Aorta (tissue), 5 donors: Measurements from ENCODE around the gene EREG. TPM values are rescaled to one million over a fixed set of nuclear protein-coding genes. Genes with fewer than 3 reads are reported as not detected.
"Not testable (repeated sequence)": the region's sequence is repeated elsewhere in the genome, so short reads cannot be mapped to it uniquely, and the experiment has no call there.

ENCODE experiments used
- ATAC-seq: fragments of 200-7000 bp; cut with Tn5 transposase; one replicate; pipeline ENCODE4 v1.9.1; 2022; ENCODE audit warnings: moderate library complexity; ENCODE audit not compliant: low FRiP score
- DNase-seq, 2 donors: peaks; one replicate each; pipeline ENCODE4 v3.0.0-alpha.2; 2020
- H3K27ac ChIP-seq, 2 donors: one replicate each; pipeline ENCODE4 v1.5.1; 2013; ENCODE audit warnings: low read length in 2 of 2, mild to moderate bottlenecking in 2 of 2, moderate library complexity in 2 of 2, control low read depth in 1 of 2, inconsistent platforms in 1 of 2, low read depth in 1 of 2
- H3K27me3 ChIP-seq, 2 donors: one replicate each; pipeline ENCODE4 v1.6.1; 2013; ENCODE audit warnings: control low read depth in 1 of 2, low read length in 1 of 2, mild to moderate bottlenecking in 1 of 2, moderate library complexity in 1 of 2; ENCODE audit not compliant: insufficient read depth in 2 of 2, control insufficient read depth in 1 of 2
- H3K36me3 ChIP-seq, 2 donors: one replicate each; pipeline ENCODE4 v1.6.1; 2013; ENCODE audit warnings: control low read depth in 1 of 2, low read length in 1 of 2, mild to moderate bottlenecking in 1 of 2; ENCODE audit not compliant: insufficient read depth in 2 of 2, control insufficient read depth in 1 of 2
- H3K4me1 ChIP-seq, 2 donors: one replicate each; pipeline ENCODE4 v1.6.1; 2013; ENCODE audit warnings: low read length in 2 of 2, control low read depth in 1 of 2, mild to moderate bottlenecking in 1 of 2, moderate library complexity in 1 of 2; ENCODE audit not compliant: insufficient read depth in 2 of 2, control insufficient read depth in 1 of 2
- H3K4me3 ChIP-seq, 2 donors: one replicate each; pipeline ENCODE4 v1.5.1; 2013; ENCODE audit warnings: low read length in 2 of 2, control low read depth in 1 of 2, mild to moderate bottlenecking in 1 of 2
- H3K9me3 ChIP-seq: one replicate; pipeline ENCODE4 v1.6.1; 2013; ENCODE audit warnings: mild to moderate bottlenecking, low read length; ENCODE audit not compliant: control insufficient read depth
- WGBS, 2 donors: extraction: QIAGEN DNeasy Blood & Tissue Kit; methylation state at CpG; one replicate each; pipeline ENCODE4 v1.1.7; 2013; 5-methylcytosine and 5-hydroxymethylcytosine counted together
- intact Hi-C, 2 donors: fragments of 100-400 bp; cut with DNase I; formaldehyde crosslinking; loops; one replicate each; pipeline versions ENCODE4 v1.14.2 to v1.15.0; 2022
- polyA plus RNA-seq, 2 donors: library from polyadenylated mRNA; stranded (reverse); fragments of 200-250 nt; gene quantifications; one replicate each; pipeline ENCODE4 v1.2.3, GENCODE V29; 2013
- total RNA-seq, 2 donors: library from RNA; stranded (reverse); fragmentation: NEBNext Ultra II Directional; extraction: Animal tissue kit (Norgen Biotek cat#: 25700); gene quantifications; one replicate each; pipeline ENCODE4 v1.2.1, GENCODE V29; 2021
- donor health status: healthy with polysubstance abuse.
- donor health status: Bipolar disorder and iron deficiency.
- donor health status: DM: no; HTN: no; CAD: no.
- donor health status: DM: no; HTN: no; CAD: no.
- donor health status: DM: yes; HTN: yes; CAD: no.

Gene EREG
- total and polyA plus RNA-seq, 4 donors: 0.38 to 6.3 (median 0.66) TPM; not detected in 1

DNA sequence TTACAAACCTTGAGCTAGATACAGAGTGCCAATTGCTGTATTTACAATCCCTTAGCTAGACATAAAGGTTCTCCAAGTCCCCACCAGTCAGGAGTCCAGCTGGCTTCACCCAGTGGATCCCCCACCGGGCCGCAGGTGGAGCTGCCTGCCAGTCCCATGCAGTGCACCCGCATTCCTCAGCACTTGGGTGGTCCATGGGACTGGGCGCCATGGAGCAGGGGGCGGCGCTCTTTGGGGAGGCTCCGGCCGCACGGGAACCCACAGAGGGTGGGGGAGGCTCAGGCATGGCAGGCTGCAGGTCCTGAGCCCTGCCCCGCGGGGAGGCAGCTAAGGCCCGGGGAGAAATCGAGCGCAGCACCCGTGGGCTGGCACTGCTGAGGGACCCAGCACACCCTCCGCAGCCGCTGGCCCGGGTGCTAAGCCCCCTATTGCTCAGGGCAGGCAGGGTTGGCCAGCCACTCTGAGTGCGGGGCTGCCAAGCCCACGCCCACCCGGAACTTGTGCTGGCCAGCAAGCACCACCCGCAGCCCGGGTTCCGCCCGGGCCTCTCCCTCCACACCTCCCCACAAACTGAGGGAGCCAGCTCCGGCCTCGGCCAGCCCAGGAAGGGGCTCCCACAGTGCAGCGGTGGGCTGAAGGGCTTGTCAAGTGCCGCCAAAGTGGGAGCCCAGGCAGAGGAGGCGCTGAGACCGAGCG is 34.1 kb downstream of the EREG start:
- ATAC-seq, H3K27ac ChIP-seq, H3K36me3 ChIP-seq, intact Hi-C loops, H3K27me3 ChIP-seq, H3K9me3 ChIP-seq, DNase-seq, H3K4me3 ChIP-seq, H3K4me1 ChIP-seq: not testable (repeated sequence)
- WGBS, 2 donors: 92% methylated on average over 30 to 32 of the region's 32 CpGs

DNA sequence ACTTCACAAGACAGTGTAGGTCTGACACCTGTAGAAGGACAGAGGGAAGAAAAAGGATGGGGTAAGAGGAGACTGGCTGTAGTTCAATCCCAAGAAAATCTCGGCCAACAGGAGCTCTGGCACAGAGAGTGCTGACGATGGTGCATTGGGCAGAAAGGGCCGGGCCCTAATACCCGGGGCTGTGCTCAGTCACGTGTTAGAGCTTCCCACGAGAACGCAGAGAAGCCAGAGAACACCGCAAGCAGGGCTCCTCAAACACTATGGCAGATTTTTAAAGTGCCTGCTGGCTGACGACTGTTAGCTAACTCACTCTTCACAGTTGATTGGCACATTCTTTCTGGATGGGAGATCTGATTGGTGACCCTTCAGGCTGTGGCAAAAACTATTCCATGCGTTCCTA is 35.5 kb downstream of the EREG start:
- Histone ChIP-seq H3K4me1 (no peaks in the 10 kb centered on the region), H3K27me3 (no peaks in the 10 kb centered on the region), H3K9me3 (no peaks in the 10 kb centered on the region), H3K36me3 (no peaks in the 10 kb centered on the region), H3K27ac (no peak overlapping the region), H3K4me3 (no peak overlapping the region)
- ATAC-seq (no peak), DNase-seq (no peak)
- intact Hi-C loops: no loop called here
- 62 to 63% methylated on average over 10 of the region's 10 CpGs for WGBS, 2 donors

DNA sequence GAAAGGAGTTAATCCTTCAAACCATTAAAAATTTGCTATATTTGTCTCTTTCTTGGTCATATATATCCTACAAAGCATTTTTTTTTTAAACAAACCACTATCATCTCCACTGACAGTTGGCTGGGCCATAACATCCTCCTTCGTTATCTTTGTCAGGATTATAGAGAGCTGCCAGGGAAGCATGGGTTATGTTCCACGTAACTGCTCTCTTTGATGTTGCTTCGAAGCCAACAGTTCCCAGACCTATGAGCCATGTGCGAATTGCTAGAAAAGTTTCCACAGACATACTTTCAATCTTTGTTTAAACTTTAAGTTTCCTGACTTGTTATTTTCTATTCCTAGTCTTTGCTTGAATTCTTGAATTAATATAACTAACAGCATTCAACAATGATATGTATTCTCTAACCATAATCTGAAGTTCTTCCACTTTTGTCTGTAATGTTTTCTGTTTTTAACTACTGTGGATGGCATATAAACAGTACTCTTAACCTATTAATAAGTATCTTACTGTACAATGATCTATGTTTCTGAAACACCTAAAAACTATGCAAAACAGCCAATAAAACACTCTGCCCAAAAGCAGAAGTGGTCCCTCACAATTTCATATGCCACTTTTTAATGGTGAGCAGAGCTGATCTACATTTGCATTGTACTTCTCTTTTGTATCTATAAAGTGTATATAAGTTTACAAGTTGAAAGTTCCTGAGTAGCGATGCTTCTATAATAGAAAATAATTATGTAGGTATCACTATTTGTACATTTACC is 37.9 kb downstream of the EREG start:
- H3K9me3 ChIP-seq: no peaks in the 10 kb centered on the region
- ATAC-seq (no peak), DNase-seq (no peak)
- H3K27me3 ChIP-seq: no peaks in the 10 kb centered on the region
- H3K27ac ChIP-seq: no peak overlapping the region
- no peaks in the 10 kb centered on the region for H3K36me3 ChIP-seq
- 56 to 58% methylated on average over 5 of the region's 5 CpGs for WGBS, 2 donors
- intact Hi-C loops: no loop called here
- no peaks in the 10 kb centered on the region for H3K4me1 ChIP-seq
- H3K4me3 ChIP-seq: no peak overlapping the region

DNA sequence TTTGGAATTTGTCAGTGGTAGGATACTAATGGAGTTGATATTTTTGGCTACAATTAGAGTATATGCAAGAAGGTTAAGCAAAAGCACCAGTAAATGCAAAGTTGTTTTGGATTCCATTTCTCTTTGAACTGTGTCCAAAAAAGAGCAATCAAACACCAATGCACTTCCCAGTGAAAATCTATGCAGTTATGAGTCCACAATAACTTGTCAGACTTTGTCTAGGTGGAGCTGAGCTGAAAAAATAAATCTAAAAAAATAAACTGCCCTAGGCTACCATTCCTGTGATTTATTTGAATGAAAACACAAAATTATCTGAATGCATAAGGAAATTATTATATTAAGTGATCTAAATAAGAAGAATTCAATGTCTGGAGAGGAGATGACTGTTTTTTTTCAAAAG is 42.9 kb downstream of the EREG start:
- no peak overlapping the region for H3K4me3 ChIP-seq
- no peaks in the 10 kb centered on the region for H3K36me3 ChIP-seq
- H3K27ac ChIP-seq: no peak overlapping the region

DNA sequence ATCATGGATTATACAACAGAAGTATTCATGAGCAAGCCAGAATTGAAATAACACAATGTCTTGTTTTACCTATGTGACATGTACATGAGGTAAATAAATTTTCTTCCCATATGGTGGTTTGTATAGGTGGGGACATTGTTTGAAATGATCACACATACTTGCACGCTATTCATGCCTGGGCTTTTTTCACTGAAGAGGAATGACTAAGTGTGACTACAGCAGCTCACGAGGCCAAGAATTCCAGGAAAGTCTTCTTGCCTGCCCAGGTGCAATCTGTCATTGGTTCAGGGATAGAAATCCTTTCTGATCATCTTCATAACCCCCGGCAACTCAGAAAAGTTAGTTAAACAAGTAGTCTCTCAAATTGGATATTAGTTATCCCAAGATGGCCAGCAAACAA is 43.7 kb downstream of the EREG start:
- ATAC-seq (no peak), DNase-seq (no peak)
- Histone ChIP-seq H3K27ac (no peak overlapping the region), H3K4me1 (no peaks in the 10 kb centered on the region), H3K27me3 (no peaks in the 10 kb centered on the region), H3K9me3 (no peaks in the 10 kb centered on the region), H3K36me3 (no peaks in the 10 kb centered on the region), H3K4me3 (no peak overlapping the region)
- intact Hi-C loops: no loop called here
- WGBS, 2 donors: 78 to 88% methylated on average over 3 of the region's 3 CpGs

More for the DNA sequence above, 42.9 kb downstream of the EREG start:
- Histone ChIP-seq H3K27me3 (no peaks in the 10 kb centered on the region), H3K9me3 (no peaks in the 10 kb centered on the region), H3K4me1 (no peaks in the 10 kb centered on the region)
- ATAC-seq (no peak), DNase-seq (no peak)
- intact Hi-C loops: no loop called here

DNA sequence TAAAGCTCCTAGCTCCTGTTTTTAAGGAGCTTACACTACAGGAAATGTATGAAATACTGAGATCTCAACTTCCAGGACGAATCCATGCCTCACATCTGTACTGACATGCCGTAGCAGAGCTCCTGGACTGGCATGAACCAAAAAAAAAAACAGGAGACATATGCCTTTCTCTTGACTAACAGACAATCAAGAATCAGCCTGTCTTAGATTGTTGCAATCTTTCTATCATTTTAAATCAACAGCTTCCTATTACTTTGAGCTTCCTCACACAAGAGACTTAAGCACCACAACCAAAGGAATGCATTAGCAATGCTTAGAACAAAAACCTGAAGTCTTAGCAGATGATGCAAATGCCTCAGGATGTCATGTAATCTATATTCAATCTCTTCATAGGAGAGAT is 45.3 kb downstream of the EREG start:
- intact Hi-C loops: no loop called here
- WGBS, 2 donors: 55 to 68% methylated on average over 2 of the region's 2 CpGs

DNA sequence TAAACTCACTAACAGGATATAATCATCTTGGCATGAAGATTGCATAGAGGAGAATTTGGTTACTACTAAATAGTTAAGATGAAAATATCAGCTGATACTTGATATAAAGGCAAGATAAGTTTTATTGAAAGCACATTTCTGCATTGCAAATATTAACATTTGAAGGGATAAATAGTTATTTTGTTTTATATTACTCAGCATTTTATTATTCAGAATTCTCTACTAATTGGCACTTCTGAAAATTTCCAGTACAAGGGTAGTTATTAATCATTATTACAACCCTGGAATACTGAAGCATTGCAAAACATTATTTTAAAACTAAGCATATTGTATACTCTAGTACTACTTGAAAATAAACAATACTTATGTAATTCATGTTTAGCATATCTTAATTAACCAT is 47.3 kb downstream of the EREG start:
- H3K9me3 ChIP-seq: no peaks in the 10 kb centered on the region
- DNase-seq: no peak
- no peak for ATAC-seq
- H3K27me3 ChIP-seq: no peaks in the 10 kb centered on the region
- no peaks in the 10 kb centered on the region for H3K4me1 ChIP-seq
- intact Hi-C loops: no loop called here
- H3K27ac ChIP-seq: no peak overlapping the region
- H3K4me3 ChIP-seq: no peak overlapping the region
- H3K36me3 ChIP-seq: no peaks in the 10 kb centered on the region

More for the DNA sequence above, 45.3 kb downstream of the EREG start:
- ATAC-seq (no peak), DNase-seq (no peak)
- no peaks in the 10 kb centered on the region for H3K36me3 ChIP-seq
- H3K9me3 ChIP-seq: no peaks in the 10 kb centered on the region
- H3K27me3 ChIP-seq: no peaks in the 10 kb centered on the region
- no peak overlapping the region for H3K27ac ChIP-seq
- no peak overlapping the region for H3K4me3 ChIP-seq
- no peaks in the 10 kb centered on the region for H3K4me1 ChIP-seq

DNA sequence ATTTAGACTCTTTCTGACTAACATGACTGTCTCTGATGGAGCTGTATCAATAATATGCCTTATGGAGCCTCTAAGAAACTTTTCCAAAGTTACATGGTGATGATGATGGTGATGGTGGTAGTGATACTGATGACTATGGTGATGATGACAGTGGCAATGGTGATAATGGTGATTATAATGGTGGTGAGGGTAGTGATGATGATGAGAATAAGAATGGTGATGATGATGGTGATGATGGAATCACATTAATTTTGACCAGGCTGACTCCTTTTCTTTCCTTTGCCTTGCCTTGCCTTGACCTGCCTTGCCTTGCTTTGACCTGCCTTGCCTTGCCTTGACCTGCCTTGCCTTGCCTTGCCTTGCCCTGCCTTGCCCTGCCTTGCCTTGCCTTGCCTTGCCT is 48.3 kb downstream of the EREG start:
- no peak overlapping the region for H3K27ac ChIP-seq
- intact Hi-C loops: no loop called here
- no peak for DNase-seq
- no peaks in the 10 kb centered on the region for H3K9me3 ChIP-seq
- no peaks in the 10 kb centered on the region for H3K36me3 ChIP-seq
- no peak overlapping the region for H3K4me3 ChIP-seq
- ATAC-seq: no peak
- no peaks in the 10 kb centered on the region for H3K27me3 ChIP-seq
- H3K4me1 ChIP-seq: no peaks in the 10 kb centered on the region

DNA sequence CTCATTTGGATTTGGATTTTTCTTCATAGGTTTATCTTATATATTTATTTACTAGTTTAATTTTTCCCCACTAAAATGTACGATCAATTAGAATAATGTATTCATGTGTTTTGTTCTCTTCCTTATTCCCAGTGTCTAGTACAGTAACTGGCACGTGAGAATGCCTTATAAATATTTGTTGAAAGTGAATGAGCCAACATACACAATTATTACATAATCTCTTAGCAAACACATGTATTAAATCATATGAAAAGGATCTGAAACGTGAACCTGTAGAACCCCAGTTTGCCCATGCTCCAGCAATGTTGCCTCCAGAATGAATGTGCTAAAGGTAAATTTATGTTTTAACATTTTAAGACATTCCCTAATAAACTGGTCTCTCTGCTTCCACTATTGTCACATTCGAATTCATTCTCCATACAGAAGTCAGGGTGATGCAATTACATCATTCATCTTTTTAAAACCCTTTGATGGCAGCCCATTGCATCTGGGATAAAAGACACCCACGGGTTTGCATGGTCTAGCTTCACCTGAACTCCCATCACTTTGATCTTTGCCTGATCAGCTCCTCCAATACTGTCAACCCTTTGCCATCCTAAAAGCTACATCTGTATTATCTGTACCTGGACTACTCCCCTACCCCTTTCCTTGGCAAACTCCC is 49.3 kb downstream of the EREG start:
- H3K27me3 ChIP-seq: no peaks in the 10 kb centered on the region
- DNase-seq (no peak), ATAC-seq (no peak)
- no peaks in the 10 kb centered on the region for H3K36me3 ChIP-seq
- H3K4me3 ChIP-seq: no peak overlapping the region
- no peak overlapping the region for H3K27ac ChIP-seq
- H3K9me3 ChIP-seq: no peaks in the 10 kb centered on the region
- intact Hi-C loops: no loop called here
- H3K4me1 ChIP-seq: no peaks in the 10 kb centered on the region
- WGBS, 2 donors: 41 to 45% methylated on average over 5 of the region's 5 CpGs
